Smooth muscle cell (in vitro differentiated cells): Measurements from ENCODE around the gene TAF1D. TPM values are rescaled to one million over a fixed set of nuclear protein-coding genes. Genes with fewer than 3 reads are reported as not detected.

Experiments used
- DNase-seq: peaks from one replicate; lab custom pipeline; 2025; ENCODE audit not compliant: unreplicated experiment; lab: John Stamatoyannopoulos, UW
- H2AFZ ChIP-seq: fragments of 200-600 bp; sonication (generic); 2 replicates; pipeline ENCODE4 v1.6.0; 2016; ENCODE audit warnings: antibody characterized with exemption, low read depth, mild to moderate bottlenecking
- H3F3A ChIP-seq: fragments of 200-600 bp; sonication (generic); 2 replicates; pipeline ENCODE4 v1.6.0; 2017; ENCODE audit warnings: antibody characterized with exemption, low read depth
- H3K27ac ChIP-seq: fragments of 200-600 bp; sonication (generic); 2 replicates; pipeline ENCODE4 v1.5.1; 2016; ENCODE audit warnings: low read depth, mild to moderate bottlenecking
- H3K27me3 ChIP-seq: fragments of 200-600 bp; sonication (generic); 2 replicates; pipeline ENCODE4 v1.6.1; 2016; ENCODE audit warnings: low read depth, mild to moderate bottlenecking
- H3K36me3 ChIP-seq: fragments of 200-600 bp; sonication (generic); 2 replicates; pipeline ENCODE4 v1.5.1; 2016; ENCODE audit warnings: low read depth
- H3K4me1 ChIP-seq: fragments of 200-600 bp; sonication (generic); 2 replicates; pipeline ENCODE4 v1.5.1; 2016; ENCODE audit warnings: low read depth
- H3K4me2 ChIP-seq: fragments of 200-600 bp; sonication (generic); 2 replicates; pipeline ENCODE4 v1.6.0; 2016; ENCODE audit warnings: mild to moderate bottlenecking
- H3K4me3 ChIP-seq: fragments of 200-600 bp; sonication (generic); 2 replicates; pipeline ENCODE4 v1.5.1; 2016; ENCODE audit warnings: mild to moderate bottlenecking
- H3K79me2 ChIP-seq: fragments of 200-600 bp; sonication (generic); 2 replicates; pipeline ENCODE4 v1.6.0; 2016; ENCODE audit warnings: low read depth, mild to moderate bottlenecking
- H3K9ac ChIP-seq: fragments of 200-600 bp; sonication (generic); 2 replicates; pipeline ENCODE4 v1.6.0; 2016; ENCODE audit warnings: low read depth
- H3K9me3 ChIP-seq: fragments of 200-600 bp; sonication (generic); replicated peaks from 2 replicates; pipeline ENCODE4 v1.5.1; 2016; ENCODE audit warnings: low read depth
- H4K20me1 ChIP-seq: fragments of 200-600 bp; sonication (generic); 2 replicates; pipeline ENCODE4 v1.6.0; 2016; ENCODE audit warnings: low read depth
- CTCF ChIP-seq: fragments of 200-600 bp; sonication (generic); IDR thresholded peaks from 2 replicates; pipeline ENCODE4 v1.5.1; 2017; ENCODE audit warnings: borderline replicate concordance, mild to moderate bottlenecking, antibody characterized with exemption; ENCODE audit not compliant: insufficient read depth, poor library complexity, severe bottlenecking
- WGBS: methylation state at CpG from one replicate; pipeline ENCODE4 v1.1.7; 2016; ENCODE audit warnings: low lambda C conversion rate; 5-methylcytosine and 5-hydroxymethylcytosine counted together
- polyA plus RNA-seq: library from polyadenylated mRNA; unstranded; fragments of >200 nt; fragmentation: Nextera tagmentation; extraction: Ambion mirVana; gene quantifications from 2 replicates; pipeline ENCODE4 v1.2.1, GENCODE V29; 2016
- total RNA-seq: library from RNA; depleted of rRNA; stranded (reverse); fragments of >200 nt; gene quantifications from 2 replicates; pipeline ENCODE4 v1.2.3, GENCODE V29; 2014

The TAF1D gene
- total and polyA plus RNA-seq, 2 experiments from 2014 or later, result 36.9 to 216 TPM

DNA sequence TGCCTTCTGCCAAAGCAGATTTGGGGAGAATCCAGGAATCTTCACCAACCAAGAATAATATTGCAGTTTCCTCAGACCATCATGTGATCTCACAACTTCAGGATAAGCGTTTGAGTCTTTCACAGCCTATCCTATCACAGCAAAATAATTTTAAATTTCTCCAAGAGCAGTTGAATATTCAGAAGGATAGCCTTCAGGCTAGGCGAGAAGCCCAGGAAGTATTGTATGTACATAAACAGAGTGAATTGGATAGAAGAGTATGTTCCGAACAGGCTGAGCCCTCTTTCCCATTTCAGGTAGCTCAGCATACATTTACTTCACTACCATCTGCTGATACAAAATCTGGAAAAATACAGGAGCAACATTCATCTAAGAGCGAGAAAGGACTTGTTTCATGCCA is 43.7 kb downstream of the TAF1D start:
- Histone ChIP-seq H3K9me3 (no peaks in the 10 kb centered on the region), H2AFZ (no peak overlapping the region), H3K9ac (no peak overlapping the region), H3K4me2 (no peak overlapping the region), H3K36me3 (peaks cover 26% of the 10 kb centered on the region), H3K4me1 (no peaks in the 10 kb centered on the region), H3K4me3 (no peak overlapping the region), H4K20me1 (no peaks in the 10 kb centered on the region), H3F3A (no peaks in the 10 kb centered on the region), H3K79me2 (peaks cover 4% of the 10 kb centered on the region), H3K27ac (no peak overlapping the region), H3K27me3 (no peaks in the 10 kb centered on the region)
- no peak for DNase-seq
- TF ChIP-seq CTCF, result no peak
- WGBS, result over 99% methylated on average over 4 of the region's 4 CpGs

- H2AFZ ChIP-seq, result no peak overlapping the region
- H3F3A ChIP-seq, result no peaks in the 10 kb centered on the region
- H3K36me3 ChIP-seq, result peaks cover 31% of the 10 kb centered on the region
- no peak overlapping the region for H3K27ac ChIP-seq
- no peaks in the 10 kb centered on the region for H3K79me2 ChIP-seq
- H3K9ac ChIP-seq, result no peak overlapping the region
- no peak for DNase-seq
- no peak overlapping the region for H3K4me2 ChIP-seq
- no peak for TF ChIP-seq CTCF
- H3K4me1 ChIP-seq, result no peaks in the 10 kb centered on the region
- H3K9me3 ChIP-seq, result no peaks in the 10 kb centered on the region
- no peaks in the 10 kb centered on the region for H3K27me3 ChIP-seq
- no peaks in the 10 kb centered on the region for H4K20me1 ChIP-seq
- no peak overlapping the region for H3K4me3 ChIP-seq
These were observed 46.7 kb downstream of the TAF1D start for GRCh38 chr11:93694557-93694956.

GRCh38 chr11:93694109-93694508 is 47.2 kb downstream of the TAF1D start:
- 96% methylated on average over 2 of the region's 2 CpGs for WGBS
- Histone ChIP-seq H3K9ac (no peak overlapping the region), H3K4me1 (no peaks in the 10 kb centered on the region), H3K4me3 (no peak overlapping the region), H3F3A (no peaks in the 10 kb centered on the region), H2AFZ (no peak overlapping the region), H3K79me2 (no peaks in the 10 kb centered on the region), H3K27me3 (no peaks in the 10 kb centered on the region), H3K36me3 (peaks cover 36% of the 10 kb centered on the region), H3K4me2 (no peak overlapping the region), H4K20me1 (no peaks in the 10 kb centered on the region), H3K9me3 (no peaks in the 10 kb centered on the region), H3K27ac (no peak overlapping the region)
- no peak for TF ChIP-seq CTCF
- no peak for DNase-seq

GRCh38 chr11:93689240-93689639 is 52.1 kb downstream of the TAF1D start:
- WGBS, result 48% methylated on average over 2 of the region's 2 CpGs
- Histone ChIP-seq H3K4me3 (no peak overlapping the region), H3K4me1 (no peaks in the 10 kb centered on the region), H3K27ac (no peak overlapping the region), H3K36me3 (peaks cover 22% of the 10 kb centered on the region), H4K20me1 (no peaks in the 10 kb centered on the region), H3K9ac (no peak overlapping the region), H3F3A (no peaks in the 10 kb centered on the region), H3K4me2 (no peak overlapping the region), H3K27me3 (no peaks in the 10 kb centered on the region), H2AFZ (no peak overlapping the region), H3K9me3 (no peaks in the 10 kb centered on the region), H3K79me2 (no peaks in the 10 kb centered on the region)
- TF ChIP-seq CTCF, result no peak
- no peak for DNase-seq
